GM19239 (cell line): ENCODE measurements around the gene SCN5A.

ENCODE experiments used
- DNase-seq: peaks from one replicate; pipeline ENCODE4 v3.0.0; 2011; ENCODE audit warnings: low spot score; ENCODE audit not compliant: insufficient read length
- FAIRE-seq: peaks from 2 replicates; lab custom pipeline; 2011; peaks lifted over from hg19 to GRCh38; lab: Jason Lieb, UNC

Gene SCN5A

GRCh38 chr3:38519651-38520050 is 129.8 kb downstream of the SCN5A start:
- FAIRE-seq: no peak
- DNase-seq: no peak

GRCh38 chr3:38519000-38519399 is 130.5 kb downstream of the SCN5A start:
- DNase-seq (no peak), FAIRE-seq (no peak)

GRCh38 chr3:38516669-38517068 is 132.8 kb downstream of the SCN5A start:
- FAIRE-seq (no peak), DNase-seq (no peak)

- DNase-seq: no peak
- FAIRE-seq: no peak
Observed at GRCh38 chr3:38515367-38515766, 134.1 kb downstream of the SCN5A start.

- no peak for FAIRE-seq
Observed at GRCh38 chr3:38511546-38511945, 137.9 kb downstream of the SCN5A start.

GRCh38 chr3:38510631-38511030 is 138.9 kb downstream of the SCN5A start:
- no peak for DNase-seq
- no peak for FAIRE-seq

More at GRCh38 chr3:38511546-38511945, 137.9 kb downstream of the SCN5A start:
- DNase-seq: no peak

GRCh38 chr3:38509732-38510131 is 139.8 kb downstream of the SCN5A start:
- DNase-seq (no peak), FAIRE-seq (no peak)

GRCh38 chr3:38507120-38507519 is 142.4 kb downstream of the SCN5A start:
- FAIRE-seq (no peak), DNase-seq (peak; percentile 24)

GRCh38 chr3:38500688-38501417 is 148.6 kb downstream of the SCN5A start:
- FAIRE-seq: no peak
- DNase-seq: no peak
